SK-N-MC (cell line): ENCODE data around the gene COL13A1.

Experiments used
- EZH2 ChIP-seq: fragments of 200-600 bp; sonication (generic); IDR thresholded peaks from one replicate; pipeline ENCODE4 v1.6.1; 2017; ENCODE audit warnings: antibody characterized with exemption
- FOXP2 ChIP-seq: optimal IDR thresholded peaks from 2 replicates; pipeline ENCODE3; 2011; ENCODE audit warnings: mild to moderate bottlenecking, moderate library complexity; ENCODE audit not compliant: insufficient read depth; ENCODE audit errors: extremely low read length, control extremely low read depth
- POLR2AphosphoS5 ChIP-seq: IDR thresholded peaks from 2 replicates; pipeline ENCODE4 v1.6.1; 2012; ENCODE audit warnings: mild to moderate bottlenecking, low read depth, low read length, borderline replicate concordance

- TF ChIP-seq POLR2AphosphoS5 (no peak), EZH2 (no peak), FOXP2 (no peak)
Measured at GRCh38 chr10:69894156-69894555, 92.5 kb downstream of the COL13A1 start.
